GM12878 (cell line): ENCODE data around the gene TSHZ2. TPM values are rescaled to one million over a fixed set of nuclear protein-coding genes. Genes with fewer than 3 reads are reported as not detected.

ENCODE experiments used
- ATAC-seq: fragments of 200-7000 bp; cut with Tn5 transposase; 3 replicates; pipeline ENCODE4 v1.9.1; 2020; ENCODE audit warnings: mild to moderate bottlenecking, moderate library complexity
- BruUV-seq: library from RNA; stranded (reverse); fragments of 400-500 nt; replicated peaks from 2 replicates; lab custom pipeline; 2021; lab: Mats Ljungman, UMichigan
- CTCF ChIA-PET: fragments of 300-600 bp; sonication (Branson Sonifier 250); formaldehyde crosslinking; extraction: SDS; loops from one replicate; lab custom pipeline; 2021; ENCODE audit warnings: inconsistent platforms; lab: Yijun Ruan, JAX
- POLR2A ChIA-PET: fragments of 350-600 bp; formaldehyde crosslinking; extraction: SDS; loops from one replicate; lab custom pipeline; 2021; ENCODE audit warnings: inconsistent platforms; lab: Charles Lee
- RAD21 ChIA-PET: fragments of 300-600 bp; sonication (Branson Sonifier 250); formaldehyde crosslinking; loops from one replicate; lab custom pipeline; 2023; ENCODE audit warnings: antibody characterized with exemption; ENCODE audit not compliant: unreplicated experiment; lab: Charles Lee
- SMC1A ChIA-PET: fragments of 300-600 bp; sonication (Branson Sonifier 250); formaldehyde crosslinking; loops from one replicate; lab custom pipeline; 2023; ENCODE audit not compliant: unreplicated experiment, uncharacterized antibody; lab: Charles Lee
- DNase-seq: peaks from one replicate; pipeline ENCODE4 v3.0.0-alpha.2; 2011; ENCODE audit warnings: low read depth, low spot score
- FAIRE-seq: peaks from 3 replicates; lab custom pipeline; 2011; peaks lifted over from hg19 to GRCh38; lab: Jason Lieb, UNC
- H2AFZ ChIP-seq: 2 replicates; pipeline ENCODE4 v1.6.0; 2011; ENCODE audit warnings: low read depth, low read length, control low read depth; ENCODE audit not compliant: control insufficient read depth
- H3K27ac ChIP-seq: 2 replicates; pipeline ENCODE4 v1.5.1; 2011; ENCODE audit warnings: control low read depth; ENCODE audit not compliant: control insufficient read depth, insufficient read depth
- H3K27me3 ChIP-seq, 2 experiments: replicated peaks in 1 of 2; 2 replicates each; pipeline versions ENCODE4 v1.6.0 to v1.6.1; 2011; ENCODE audit warnings: low read length in 1 of 2; ENCODE audit not compliant: control insufficient read depth in 2 of 2, insufficient read depth in 2 of 2
- H3K36me3 ChIP-seq, 2 experiments: 2 replicates each; pipeline ENCODE4 v1.5.1; 2011; ENCODE audit warnings: low read length in 1 of 2; ENCODE audit not compliant: control insufficient read depth in 2 of 2, insufficient read depth in 2 of 2
- H3K4me1 ChIP-seq: 2 replicates; pipeline ENCODE4 v1.6.1; 2011; ENCODE audit warnings: mild to moderate bottlenecking, low read length, moderate library complexity, mixed read lengths; ENCODE audit not compliant: control insufficient read depth, insufficient read depth
- H3K4me2 ChIP-seq: 2 replicates; pipeline ENCODE4 v1.6.0; 2011; ENCODE audit warnings: control low read depth; ENCODE audit not compliant: control insufficient read depth, insufficient read depth
- H3K4me3 ChIP-seq: fragments of 200-600 bp; sonication (generic); 2 replicates; pipeline ENCODE4 v1.5.1; 2016
- H3K79me2 ChIP-seq: 2 replicates; pipeline ENCODE4 v1.6.0; 2011; ENCODE audit warnings: low read length; ENCODE audit not compliant: control insufficient read depth, insufficient read depth
- H3K9ac ChIP-seq: 2 replicates; pipeline ENCODE4 v1.8.0; 2011; ENCODE audit warnings: low read length, control low read depth, mixed read lengths; ENCODE audit not compliant: control insufficient read depth, insufficient read depth
- H3K9me3 ChIP-seq: replicated peaks from 3 replicates; pipeline ENCODE4 v1.5.1; 2011; ENCODE audit warnings: mild to moderate bottlenecking, low read length; ENCODE audit not compliant: control insufficient read depth, insufficient read depth
- H4K20me1 ChIP-seq: 2 replicates; pipeline ENCODE4 v1.6.0; 2011; ENCODE audit not compliant: control insufficient read depth, insufficient read depth
- ATF3 ChIP-seq: IDR thresholded peaks from 2 replicates; pipeline ENCODE4 v1.6.1; 2011; ENCODE audit warnings: low read depth, mild to moderate bottlenecking, low read length, moderate library complexity, borderline replicate concordance; ENCODE audit errors: extremely low read depth
- BCL3 ChIP-seq: IDR thresholded peaks from 2 replicates; pipeline ENCODE4 v1.6.1; 2011; ENCODE audit warnings: borderline replicate concordance, low read depth, mild to moderate bottlenecking, moderate library complexity, low read length; ENCODE audit not compliant: insufficient read depth, poor library complexity, severe bottlenecking
- CBFB ChIP-seq: IDR thresholded peaks from 2 replicates; pipeline ENCODE4 v1.6.1; 2016; ENCODE audit warnings: antibody characterized with exemption, low read depth
- CHD4 ChIP-seq: fragments of 200-600 bp; sonication (generic); IDR thresholded peaks from 2 replicates; pipeline ENCODE4 v1.6.1; 2016; ENCODE audit warnings: mild to moderate bottlenecking
- CTCF ChIP-seq, 3 experiments: IDR thresholded peaks in 2 of 3; conservative IDR thresholded peaks in 1 of 3; 2 replicates each; pipeline ENCODE4 v1.5.1; 2011; ENCODE audit warnings: low read depth in 3 of 3, low read length in 3 of 3, mild to moderate bottlenecking in 3 of 3, control low read depth in 2 of 3, moderate library complexity in 2 of 3, inconsistent platforms in 1 of 3, mixed read lengths in 1 of 3; ENCODE audit not compliant: control insufficient read depth in 2 of 3, insufficient read depth in 1 of 3; ENCODE audit errors: extremely low read depth in 1 of 3
- DPF2 ChIP-seq: fragments of 450-650 bp; IDR thresholded peaks from 2 replicates; pipeline ENCODE4 v1.6.1; 2017; ENCODE audit warnings: mild to moderate bottlenecking
- ELK1 ChIP-seq: IDR thresholded peaks from 2 replicates; pipeline ENCODE4 v1.6.1; 2012; ENCODE audit warnings: low read depth, low read length, improper control_type of control experiment
- KAT2A ChIP-seq: conservative IDR thresholded peaks from 2 replicates; pipeline ENCODE4 v1.6.1; 2011; ENCODE audit warnings: low read depth, low read length; ENCODE audit not compliant: control insufficient read depth
- NFIC ChIP-seq: IDR thresholded peaks from 2 replicates; pipeline ENCODE4 v1.6.1; 2012; ENCODE audit warnings: low read depth, mild to moderate bottlenecking, inconsistent platforms, low read length, moderate library complexity
- NFYB ChIP-seq: IDR thresholded peaks from 2 replicates; pipeline ENCODE4 v1.6.1; 2011; ENCODE audit warnings: low read depth, mild to moderate bottlenecking, low read length, improper control_type of control experiment, moderate library complexity; ENCODE audit not compliant: insufficient read depth
- NR2C2 ChIP-seq: IDR thresholded peaks from 2 replicates; pipeline ENCODE4 v1.6.1; 2011; ENCODE audit warnings: borderline replicate concordance, low read depth; ENCODE audit not compliant: control insufficient read depth, insufficient read length
- POLR2A ChIP-seq: IDR thresholded peaks from 2 replicates; pipeline ENCODE4 v1.6.1; 2011; ENCODE audit warnings: low read depth, mild to moderate bottlenecking, low read length
- SIX5 ChIP-seq: IDR thresholded peaks from 2 replicates; pipeline ENCODE4 v1.6.1; 2011; ENCODE audit warnings: mild to moderate bottlenecking, low read depth, low read length, moderate library complexity; ENCODE audit not compliant: severe bottlenecking
- SMAD1 ChIP-seq: fragments of 450-650 bp; IDR thresholded peaks from 2 replicates; pipeline ENCODE4 v1.6.1; 2018; ENCODE audit warnings: mild to moderate bottlenecking, low read depth; ENCODE audit not compliant: partially characterized antibody
- ZNF207 ChIP-seq: fragments of 450-650 bp; IDR thresholded peaks from 2 replicates; pipeline ENCODE4 v1.6.1; 2014; ENCODE audit warnings: antibody characterized with exemption, mild to moderate bottlenecking, borderline replicate concordance
- ZZZ3 ChIP-seq: IDR thresholded peaks from 2 replicates; pipeline ENCODE4 v1.6.1; 2011; ENCODE audit warnings: low read depth; ENCODE audit not compliant: control insufficient read depth, insufficient read length
- WGBS: methylation state at CpG from one replicate; pipeline ENCODE4 v1.1.6; 2016; ENCODE audit warnings: low lambda C conversion rate; ENCODE audit not compliant: insufficient replicate concordance, insufficient coverage; ENCODE audit errors: missing lambda C conversion rate; 5-methylcytosine and 5-hydroxymethylcytosine counted together
- in situ Hi-C: fragments of 300-500 bp; cut with MboI; formaldehyde crosslinking; loops from 9 replicates; pipeline ENCODE4 v1.14.3; 2018; ENCODE audit warnings: mixed read lengths
- intact Hi-C: fragments of 100-400 bp; cut with micrococcal nuclease; formaldehyde crosslinking; loops from one replicate; pipeline ENCODE4 v1.14.2; 2022; ENCODE audit not compliant: unreplicated experiment
- polyA plus RNA-seq, 11 experiments: library from polyadenylated mRNA; depleted of rRNA in 4 of 11; unstranded in 6 of 11; stranded (reverse) in 5 of 11; fragments of >200 nt; fragmentation: Nextera tagmentation in 4 of 11; fragmentation: Illumina TruSeq in 1 of 11; extraction: Ambion mirVana in 4 of 11; extraction: Trizol in 1 of 11; gene quantifications; 1 replicate in 1 of 11; 2 replicates in 10 of 11; pipeline versions ENCODE4 v1.2.1 to v1.2.3, GENCODE V29; 2011 to 2016; ENCODE audit warnings: inconsistent platforms in 2 of 11, missing spikeins in 2 of 11, low read depth in 1 of 11
- total RNA-seq, 4 experiments: library from RNA; depleted of rRNA in 3 of 4; stranded (reverse); fragments of >200 nt in 3 of 4; fragmentation: Illumina TruSeq in 1 of 4; extraction: Trizol in 1 of 4; gene quantifications; 2 replicates each; pipeline versions ENCODE4 v1.2.1 to v1.2.3, GENCODE V29; 2013 to 2021

TSHZ2 gene
- total and polyA plus RNA-seq, 10 of the 15 experiments (the other 5 are each of a cell fraction or from before 2014, with no cell fraction given) = 0.01 to 0.86 (median 0.13) TPM; not detected in 2

GRCh38 chr20:53387983-53388675, 416.0 kb downstream of the TSHZ2 start:
- no TSS peak for BruUV-seq
- no peak overlapping the region for H3K4me2 ChIP-seq
- H3K79me2 ChIP-seq = no peaks in the 10 kb centered on the region
- no peaks in the 10 kb centered on the region for H3K4me1 ChIP-seq
- no peaks in the 10 kb centered on the region for H3K9me3 ChIP-seq
- FAIRE-seq (no peak), ATAC-seq (no peak), DNase-seq (no peak)
- in situ Hi-C loops = no loop called here
- no peaks in the 10 kb centered on the region for H4K20me1 ChIP-seq
- no peaks in the 10 kb centered on the region for H3K27me3 ChIP-seq
- 26% methylated on average over 7 of the region's 8 CpGs for WGBS
- H3K9ac ChIP-seq = no peak overlapping the region
- intact Hi-C loops = no loop called here
- TF ChIP-seq NFIC (no peak), ATF3 (no peak), ELK1 (no peak), ZZZ3 (no peak), DPF2 (no peak), KAT2A (no peak), BCL3 (no peak), ZNF207 (no peak), SIX5 (no peak), NFYB (no peak), SMAD1 (no peak), CHD4 (no peak), NR2C2 (no peak), CBFB (no peak), CTCF (IDR thresholded peaks at IDR 0.05 in 2 of 3, conservative IDR thresholded peaks at IDR 0.05 in 1 of 3; ENCODE audit: control insufficient read depth in 2 of 3, extremely low read depth in 1 of 3, insufficient read depth in 1 of 3, low read depth in 3 of 3, low read length in 3 of 3) (no peak), POLR2A (no peak)
- H3K27ac ChIP-seq = no peak overlapping the region
- H3K4me3 ChIP-seq = no peak overlapping the region
- ChIA-PET RAD21 (no interaction called here), POLR2A (no interaction called here), SMC1A (no interaction called here), CTCF (no interaction called here)
- H2AFZ ChIP-seq = no peak overlapping the region
- no peaks in the 10 kb centered on the region for H3K36me3 ChIP-seq
